NCI-H82 (cell line): Measurements from ENCODE around the gene TACC3.
A peak's percentile ranks its signal among the peaks of the same experiment; 100 is the strongest.
"Not testable (repeated sequence)": the region's sequence is repeated elsewhere in the genome, so short reads cannot be mapped to it uniquely, and the experiment has no call there.

Experiments used
- DNase-seq: peaks from one replicate; lab custom pipeline; 2025; lab: John Stamatoyannopoulos, UW

The TACC3 gene

GRCh38 chr4:1721003-1721665, at the start of gene TACC3, which contains the start of gene TMEM129:
Gene TACC3 (plus strand): TSS chr4:1721521. CDS start chr4:1723422, 1,901 bp downstream.
Gene TMEM129 (minus strand): TSS chr4:1721323. CDS start chr4:1720837, 486 bp downstream.
- DNase-seq: peak; percentile 95

DNA sequence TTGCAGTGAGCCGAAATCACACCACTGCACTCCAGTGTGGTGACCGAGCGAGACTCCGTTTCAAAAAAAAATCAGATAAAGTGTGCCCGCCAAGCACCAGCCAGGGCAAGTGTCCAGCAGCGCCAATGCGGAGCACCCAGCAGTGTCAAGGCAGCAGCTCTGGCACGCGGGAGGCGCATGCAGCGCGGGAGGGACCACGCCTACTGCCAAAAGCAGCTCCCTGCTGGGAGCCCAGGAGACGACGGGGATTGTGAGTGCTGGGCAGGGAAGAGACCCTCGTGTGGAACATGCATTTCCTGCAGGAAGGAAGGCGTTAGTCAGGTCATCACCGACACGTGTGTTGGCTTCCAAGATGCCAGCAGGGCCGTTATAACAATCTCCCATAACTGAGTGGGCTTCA, 47.6 kb upstream of the TACC3 start:
- no peak for DNase-seq

GRCh38 chr4:1674682-1675081, 46.6 kb upstream of the TACC3 start:
- DNase-seq: no peak

DNA sequence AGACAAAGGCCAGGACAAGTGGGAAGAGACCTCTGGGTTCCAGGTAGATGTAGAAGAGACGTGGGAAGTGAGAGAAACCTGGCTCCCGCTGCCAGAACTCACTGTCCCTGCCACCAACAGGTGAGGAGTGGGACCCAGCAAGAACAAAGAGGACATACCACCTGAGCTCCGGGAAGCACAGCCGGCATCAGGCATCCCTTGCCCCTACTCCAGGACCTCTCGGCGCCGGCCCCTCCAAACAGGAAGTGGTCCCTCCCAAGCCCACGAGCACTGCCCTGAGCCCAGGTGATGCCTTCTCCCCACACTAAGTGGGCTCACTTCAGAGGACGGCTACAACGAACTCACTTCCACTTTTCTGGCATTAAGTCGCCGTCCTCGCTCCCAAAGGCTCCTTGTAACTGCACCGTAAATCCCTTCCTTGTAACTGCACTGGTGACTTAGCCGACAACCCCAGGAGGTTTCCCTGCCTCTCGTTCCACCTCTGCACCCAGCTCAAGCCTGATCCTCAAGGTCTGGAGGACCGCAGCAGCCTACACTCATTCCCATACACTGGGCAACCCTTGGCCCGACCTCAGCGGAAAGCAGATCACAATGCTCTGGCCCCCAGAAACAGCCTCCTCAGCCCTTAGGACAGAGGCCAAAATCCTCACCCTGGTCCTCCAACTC, 46.1 kb upstream of the TACC3 start:
- DNase-seq: no peak

- DNase-seq: no peak
These were observed 45.6 kb upstream of the TACC3 start for GRCh38 chr4:1675802-1676137.

DNA sequence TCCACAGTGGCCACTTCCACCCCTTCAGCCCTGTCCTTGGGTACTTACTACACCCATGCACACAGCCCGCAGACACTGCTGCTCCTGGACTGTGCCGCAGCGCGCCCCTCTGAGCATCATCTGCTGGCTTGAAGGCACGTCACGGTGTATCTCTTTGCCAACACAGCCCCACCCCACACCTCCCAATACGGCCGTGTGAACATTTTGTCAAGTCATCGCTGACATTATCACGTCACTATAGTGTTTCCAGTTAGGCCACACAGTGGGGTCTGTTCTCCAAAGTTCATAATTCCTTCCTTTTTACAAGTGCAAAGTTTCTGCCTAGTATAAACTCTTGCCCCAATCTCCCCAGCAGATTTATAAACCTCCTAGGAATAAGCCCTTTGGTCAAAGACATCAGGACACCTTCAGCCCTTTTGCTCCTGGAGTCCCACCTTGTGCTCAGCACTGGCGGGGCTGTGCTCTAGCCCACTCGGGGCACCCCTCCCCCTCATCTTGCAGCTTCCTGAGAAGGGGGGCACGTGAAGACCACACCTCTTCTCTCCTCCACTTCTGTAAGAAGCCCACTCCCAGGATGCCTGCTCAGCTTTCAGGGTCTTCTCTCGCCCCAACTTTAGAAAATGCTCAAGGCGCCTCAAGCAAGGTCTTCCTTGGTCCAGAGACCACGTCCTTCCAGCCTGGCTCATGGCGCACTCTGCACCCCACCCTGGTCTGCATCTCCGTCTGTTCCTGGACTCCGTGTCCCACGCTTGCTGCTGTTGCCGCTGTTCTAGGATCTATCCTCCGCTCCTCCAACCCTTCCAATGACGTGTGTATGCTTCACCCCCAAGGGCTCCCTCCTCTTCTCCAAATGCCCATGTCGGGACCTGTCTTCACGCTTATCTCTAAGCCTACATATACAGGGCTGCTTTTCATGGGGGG, 44.5 kb upstream of the TACC3 start:
- no peak for DNase-seq

GRCh38 chr4:1678244-1678643, 43.1 kb upstream of the TACC3 start:
- no peak for DNase-seq

DNA sequence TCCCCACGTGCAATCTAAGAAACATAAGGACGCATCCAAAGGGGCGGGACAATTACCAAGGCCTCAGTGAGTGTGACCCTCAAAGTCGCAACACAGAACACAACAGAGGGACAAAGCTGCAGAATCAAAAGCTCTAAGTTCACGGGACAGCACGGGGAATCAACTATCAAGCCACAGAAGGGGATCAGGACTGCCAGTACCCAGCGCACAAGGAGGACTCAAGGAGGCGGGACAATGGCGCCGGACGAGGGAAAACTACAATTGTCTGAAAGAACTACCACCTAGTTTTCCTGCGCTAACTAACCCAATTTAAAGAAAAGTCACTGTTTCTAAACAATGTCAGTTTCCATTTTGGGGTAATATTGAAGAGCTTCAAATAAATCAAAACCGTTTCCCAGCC, 38.5 kb upstream of the TACC3 start:
- no peak for DNase-seq

- no peak for DNase-seq
These were observed 38.0 kb upstream of the TACC3 start for GRCh38 chr4:1683261-1683735.

- peak; percentile 88 for DNase-seq
These were observed 37.4 kb upstream of the TACC3 start, which contains the start of gene FAM53A for GRCh38 chr4:1683736-1684505. Gene FAM53A (minus strand): TSS chr4:1684313. CDS start chr4:1668741, 15,572 bp downstream.

DNA sequence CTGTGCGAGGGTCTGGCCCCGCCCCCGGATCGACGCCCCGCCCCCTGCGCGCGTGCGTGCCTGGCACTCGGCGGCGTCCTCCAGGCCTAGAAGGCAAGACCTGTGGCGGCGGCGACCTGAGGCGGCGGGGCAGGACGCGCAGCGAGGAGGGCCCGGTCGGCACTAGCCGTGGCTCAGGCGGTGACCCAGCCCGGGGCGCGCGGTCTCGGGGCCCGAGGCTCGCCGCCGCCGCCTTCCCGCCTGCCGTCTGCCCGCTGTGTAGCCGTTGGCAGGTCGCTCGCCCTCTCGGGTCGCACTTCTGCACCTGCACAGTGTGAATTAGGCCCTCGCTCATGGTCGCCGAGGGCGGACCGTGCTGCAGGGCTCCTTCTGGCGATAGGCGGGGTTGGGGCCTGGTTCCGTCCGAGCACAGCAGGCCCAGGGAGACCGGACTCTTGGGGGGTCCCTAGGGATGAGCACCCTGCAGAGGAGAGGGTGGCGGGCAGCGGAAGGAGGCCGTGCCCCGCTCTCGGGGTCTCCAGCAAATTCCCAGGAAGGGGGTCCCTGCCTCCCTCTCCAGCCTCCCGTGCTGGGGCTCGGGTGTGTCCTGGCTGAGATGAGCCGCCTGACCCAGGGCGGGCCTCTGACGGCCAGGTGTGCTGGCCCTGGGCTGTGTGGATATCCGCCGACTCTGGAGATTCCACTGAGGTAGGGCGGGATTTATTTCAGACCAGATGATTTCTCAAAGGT, 36.7 kb upstream of the TACC3 start:
- no peak for DNase-seq

GRCh38 chr4:1685235-1686150, 35.8 kb upstream of the TACC3 start:
- peak; percentile 83 for DNase-seq

GRCh38 chr4:1686440-1687036, 34.8 kb upstream of the TACC3 start:
- DNase-seq: no peak

DNA sequence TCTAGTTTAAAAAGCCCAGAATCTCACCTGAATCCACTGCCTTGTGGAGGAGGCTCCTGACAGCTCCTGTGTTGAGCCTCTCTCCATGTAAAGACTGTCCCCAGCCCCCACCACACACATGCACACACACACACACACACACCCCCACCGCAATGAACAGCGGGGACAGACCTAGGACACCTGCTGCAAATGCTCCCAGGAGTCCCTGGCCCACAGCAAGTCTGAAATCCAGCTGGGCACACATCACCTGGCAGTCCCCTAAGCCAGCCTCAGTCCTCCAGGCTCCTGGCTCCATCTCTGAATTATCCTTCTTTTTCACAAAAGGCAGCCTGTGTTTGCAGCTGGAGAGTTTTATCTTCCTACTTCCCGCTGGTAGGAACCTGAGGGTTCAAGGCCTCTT, 30.6 kb upstream of the TACC3 start:
- no peak for DNase-seq

- no peak for DNase-seq
These were observed 29.5 kb upstream of the TACC3 start for GRCh38 chr4:1691737-1692373.

GRCh38 chr4:1693131-1693896, 28.0 kb upstream of the TACC3 start:
- peak; percentile 81 for DNase-seq

DNA sequence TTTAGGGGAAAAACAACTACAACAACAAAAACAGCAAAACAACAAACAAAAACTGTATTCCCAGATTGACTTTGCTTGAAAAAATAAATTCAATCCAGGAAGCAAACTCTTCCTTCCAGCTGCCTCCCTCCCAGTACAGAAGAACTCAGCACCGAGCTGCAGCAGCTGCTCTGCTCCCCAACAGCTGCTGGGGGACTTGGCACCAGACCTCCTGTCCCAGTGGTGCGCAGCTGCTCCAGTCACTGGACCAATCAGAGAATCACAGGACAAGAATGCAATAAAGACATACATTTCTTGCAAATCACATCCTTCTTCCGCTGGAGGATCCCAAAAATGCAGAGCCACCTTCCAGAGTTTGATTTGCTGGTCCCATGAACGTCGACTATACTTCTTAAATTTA, 25.4 kb upstream of the TACC3 start:
- no peak for DNase-seq

GRCh38 chr4:1701671-1702070, 19.6 kb upstream of the TACC3 start:
- not testable (repeated sequence) for DNase-seq
